ENCODE measurements around the gene PLSCR1. TPM values are rescaled to one million over a fixed set of nuclear protein-coding genes. Genes with fewer than 3 reads are reported as not detected.

Gene PLSCR1
- total and polyA plus RNA-seq, 7 experiments from 2014 or later: 14.6 to 174 (median 17.7) TPM

GRCh38 chr3:146465693-146466465 lies 78.5 kb downstream of the PLSCR1 start:
- no peaks in the 10 kb centered on the region for H3K27me3 Mint-ChIP-seq
- no peak for DNase-seq
- peaks cover 0 to 22% (median 4%) of the 10 kb centered on the region in 7 donors for H3K4me1 Mint-ChIP-seq
- H3K4me1 ChIP-seq (ENCODE audit: control insufficient read depth in 2 of 2, insufficient read depth in 2 of 2, low read length in 2 of 2): no peaks in the 10 kb centered on the region
- CTCF ChIA-PET: no interaction called here
- H3K4me3 Mint-ChIP-seq: no peak overlapping the region
- H3K36me3 ChIP-seq (ENCODE audit: control insufficient read depth in 2 of 3, insufficient read depth in 3 of 3, low read length in 3 of 3): no peaks in the 10 kb centered on the region
- no peak overlapping the region for H3K4me3 ChIP-seq (ENCODE audit: low read length)
- ATAC-seq: no peak
- no peak overlapping the region for H3K27ac Mint-ChIP-seq
- no peaks in the 10 kb centered on the region for H3K9me3 ChIP-seq (ENCODE audit: control insufficient read depth in 2 of 3, low read length in 3 of 3)
- H3K9me3 Mint-ChIP-seq: no peaks in the 10 kb centered on the region
- peaks cover 0 to 15% (median 9%) of the 10 kb centered on the region in 5 donors for H3K36me3 Mint-ChIP-seq
- intact Hi-C loops (cut with micrococcal nuclease): loop anchor here in 1 of 2 donors (5.0 kb wide), 1 partner anchor 46 kb away; no protein-coding TSS in a partner anchor
- no peak overlapping the region for H3K27ac ChIP-seq (ENCODE audit: low read depth, low read length)
- H3K27me3 ChIP-seq (ENCODE audit: control insufficient read depth in 2 of 2, insufficient read depth in 2 of 2, low read length in 2 of 2): no peaks in the 10 kb centered on the region
- POLR2A ChIA-PET: no interaction called here

Other genes starting within 250 kb of the PLSCR1 start
- under 1 TPM in 4 of 5 experiments, not detected in 1; 0.44 to 0.89 (median 0.72) TPM for gene PLSCR2, start 75.0 kb downstream of the PLSCR1 start, total RNA-seq
- gene PLSCR2, start 75.0 kb downstream of the PLSCR1 start, polyA plus RNA-seq: under 1 TPM in 1 of 2 donors, not detected in 1; 0.30 TPM
- not detected for gene PLSCR5, start 60.7 kb upstream of the PLSCR1 start, total RNA-seq
- gene PLSCR5, start 60.7 kb upstream of the PLSCR1 start, polyA plus RNA-seq: not detected

Data from naive thymus-derived CD4-positive, alpha-beta T cell (primary cell).